Right lung (tissue), 5 donors: ENCODE measurements around the gene RPS25. TPM values are rescaled to one million over a fixed set of nuclear protein-coding genes. Genes with fewer than 3 reads are reported as not detected.
A peak's percentile ranks its signal among the peaks of the same experiment; 100 is the strongest.
"Not testable (repeated sequence)": the region's sequence is repeated elsewhere in the genome, so short reads cannot be mapped to it uniquely, and the experiment has no call there.

ENCODE experiments used
- DNase-seq, 2 donors: peaks; one replicate each; pipeline ENCODE4 v3.0.0-alpha.2; 2013
- polyA plus RNA-seq, 5 donors: library from polyadenylated mRNA; unstranded; fragments of 120-200 nt; gene quantifications; one replicate each; pipeline versions ENCODE4 v1.2.1 to v1.2.3, GENCODE V29; 2013; ENCODE audit warnings: inconsistent platforms in 1 of 5, low replicate concordance in 1 of 5; ENCODE audit not compliant: insufficient read length in 5 of 5, insufficient read depth in 1 of 5

RPS25 gene
- polyA plus RNA-seq, 5 donors, result 1,442 to 1,768 (median 1,521) TPM

- no peak for DNase-seq
These were observed 6.4 kb upstream of the RPS25 start for GRCh38 chr11:119024430-119025098.

GRCh38 chr11:119023741-119024140 is 5.6 kb upstream of the RPS25 start:
- no peak for DNase-seq

GRCh38 chr11:119021631-119022030 is 3.5 kb upstream of the RPS25 start:
- no peak for DNase-seq

DNA sequence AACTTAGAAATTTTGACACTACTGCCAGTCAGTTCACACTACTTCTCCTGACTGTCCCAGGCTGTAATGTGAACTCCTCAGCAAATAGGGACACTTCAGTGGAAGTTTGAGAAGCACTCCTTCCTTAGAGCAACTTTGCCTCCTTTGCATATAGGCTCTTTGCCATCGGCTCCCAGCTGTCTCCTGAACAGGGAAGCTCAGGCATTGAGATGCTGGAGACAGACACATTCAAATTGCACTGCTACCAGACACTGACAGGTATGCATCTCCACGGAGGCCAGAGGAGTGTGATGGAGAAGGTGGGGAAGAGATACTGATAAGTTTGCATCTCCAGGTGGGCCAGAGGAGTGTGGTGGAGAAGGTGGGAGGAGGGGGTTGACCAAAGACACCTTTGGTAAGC is 1.9 kb upstream of the RPS25 start:
- no peak for DNase-seq

- DNase-seq, result not testable (repeated sequence)
These were observed 766 bp downstream of the RPS25 start for GRCh38 chr11:119017377-119017776.

GRCh38 chr11:119016216-119017009 is 1.7 kb downstream of the RPS25 start:
- no peak for DNase-seq

- no peak for DNase-seq
These were observed 3.0 kb downstream of the RPS25 start for GRCh38 chr11:119015054-119015611.

DNA sequence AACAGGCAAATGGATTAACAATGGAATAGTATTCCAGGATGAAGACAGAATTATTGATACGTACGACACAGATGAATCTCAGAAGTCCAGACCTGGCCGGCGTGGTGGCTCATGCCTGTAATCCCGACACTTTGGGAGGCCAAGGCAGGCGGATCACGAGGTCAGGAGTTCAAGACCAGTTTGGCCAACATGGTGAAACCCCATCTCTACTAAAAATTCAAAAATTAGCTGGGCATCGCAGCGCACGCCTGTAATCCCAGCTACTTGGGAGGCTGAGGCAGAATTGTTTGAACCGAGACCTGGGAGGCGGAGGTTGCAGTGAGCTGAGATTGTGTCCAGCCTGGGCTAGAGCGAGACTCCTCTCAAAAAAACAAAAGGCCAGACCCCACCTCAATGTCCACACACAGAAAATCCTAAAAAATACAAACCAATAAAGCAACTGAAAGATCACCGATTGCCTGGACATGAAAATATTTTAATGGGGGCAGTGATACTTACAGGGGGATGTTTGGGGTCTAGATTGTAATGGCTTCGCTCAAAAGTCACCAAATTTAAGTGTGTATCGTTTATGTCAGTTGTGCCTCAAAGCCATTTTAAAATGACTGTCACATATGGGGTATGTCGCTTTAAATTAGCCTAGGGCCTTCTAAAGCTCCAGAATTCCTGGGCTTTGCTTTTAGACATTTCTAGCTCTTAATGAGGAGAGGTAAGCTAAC is 3.8 kb downstream of the RPS25 start:
- no peak for DNase-seq

GRCh38 chr11:119012629-119013170 is 5.4 kb downstream of the RPS25 start:
- DNase-seq, result no peak

DNA sequence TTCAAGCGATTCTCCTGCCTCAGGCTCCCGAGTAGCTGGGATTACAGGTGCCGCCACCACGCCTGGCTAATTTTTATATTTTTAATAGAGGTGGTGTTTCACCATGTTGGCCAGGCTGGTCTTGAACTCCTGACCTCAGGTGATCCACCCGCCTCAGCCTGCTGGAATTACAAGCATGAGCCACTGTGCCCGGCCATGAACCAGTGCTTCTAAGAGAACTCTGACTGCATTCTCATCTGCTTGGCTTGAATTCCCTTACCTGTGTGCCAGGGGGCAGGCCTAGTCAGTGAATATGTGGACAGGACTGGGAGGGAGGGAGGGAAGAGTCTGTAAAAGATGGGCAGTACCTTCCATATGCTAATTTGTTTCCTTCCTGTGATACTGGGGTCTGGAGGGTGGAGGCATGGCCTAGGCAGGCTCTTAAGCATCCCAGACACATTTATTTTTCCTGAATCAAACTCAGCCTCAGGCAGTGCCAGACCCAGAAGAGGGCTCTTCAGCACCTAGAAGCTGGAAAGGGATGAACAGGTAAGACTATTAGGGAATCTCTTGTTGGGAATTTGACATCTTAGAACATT is 6.6 kb downstream of the RPS25 start:
- no peak for DNase-seq

GRCh38 chr11:119006656-119007055 is 11.5 kb downstream of the RPS25 start:
- DNase-seq, result no peak

DNA sequence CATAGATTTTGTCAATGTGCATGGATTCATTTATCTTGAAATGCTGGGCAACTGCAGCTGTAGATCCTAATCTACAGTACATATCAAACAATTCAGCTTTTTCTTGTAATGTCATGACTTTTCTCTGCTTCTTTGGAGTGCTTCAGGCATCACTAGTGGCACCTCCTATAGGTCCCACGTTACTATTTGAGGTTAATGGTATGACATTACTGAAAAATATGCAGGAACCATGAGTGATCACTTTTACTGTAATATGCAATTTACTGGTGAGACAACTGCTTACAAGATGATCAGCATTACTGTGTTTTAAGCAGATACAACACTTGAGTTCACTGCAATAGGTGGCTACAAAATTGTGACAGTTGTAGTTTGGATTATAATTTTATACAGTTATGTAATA is 17.2 kb downstream of the RPS25 start:
- DNase-seq, result no peak

DNA sequence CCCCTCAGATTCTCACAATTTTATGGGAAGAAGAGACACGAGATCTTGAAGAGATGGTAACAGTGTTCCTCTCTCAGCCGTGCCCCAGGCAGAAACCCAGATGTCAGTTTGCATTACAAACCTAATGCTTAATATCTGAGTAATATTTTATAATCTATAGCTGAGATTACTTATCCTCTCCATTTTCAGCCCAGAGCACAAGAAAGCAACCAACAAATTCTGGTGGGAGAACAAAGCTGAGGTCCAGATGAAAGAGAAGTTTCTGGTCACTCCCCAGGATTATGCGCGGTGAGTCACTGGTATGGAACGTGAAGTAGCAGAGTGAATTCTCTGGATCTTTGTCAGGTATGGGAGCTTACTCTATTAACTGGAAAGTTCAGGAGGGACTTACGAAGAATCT is 19.3 kb downstream of the RPS25 start:
- DNase-seq, result no peak

DNA sequence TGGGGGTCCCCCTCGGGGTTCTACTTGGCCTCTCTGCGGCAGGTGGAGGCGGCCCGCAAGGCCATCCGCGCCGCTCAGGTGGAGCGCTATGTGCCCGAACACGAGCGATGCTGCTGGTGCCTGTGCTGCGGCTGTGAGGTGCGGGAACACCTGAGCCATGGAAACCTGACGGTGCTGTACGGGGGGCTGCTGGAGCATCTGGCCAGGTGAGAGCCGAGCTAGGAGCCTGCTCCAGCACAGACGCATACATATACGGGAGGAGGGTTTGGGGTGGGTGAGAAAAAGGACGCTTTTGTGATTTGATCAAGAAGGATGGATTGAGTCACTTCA is 19.8 kb downstream of the RPS25 start:
- no peak for DNase-seq

GRCh38 chr11:118997627-118998387 is 20.3 kb downstream of the RPS25 start, which contains the start of gene CENATAC:
TSS of gene CENATAC (plus strand) at chr11:118998138. CDS start at chr11:118998198, 60 bp downstream.
- DNase-seq, result peak; percentile 88 to 89

DNA sequence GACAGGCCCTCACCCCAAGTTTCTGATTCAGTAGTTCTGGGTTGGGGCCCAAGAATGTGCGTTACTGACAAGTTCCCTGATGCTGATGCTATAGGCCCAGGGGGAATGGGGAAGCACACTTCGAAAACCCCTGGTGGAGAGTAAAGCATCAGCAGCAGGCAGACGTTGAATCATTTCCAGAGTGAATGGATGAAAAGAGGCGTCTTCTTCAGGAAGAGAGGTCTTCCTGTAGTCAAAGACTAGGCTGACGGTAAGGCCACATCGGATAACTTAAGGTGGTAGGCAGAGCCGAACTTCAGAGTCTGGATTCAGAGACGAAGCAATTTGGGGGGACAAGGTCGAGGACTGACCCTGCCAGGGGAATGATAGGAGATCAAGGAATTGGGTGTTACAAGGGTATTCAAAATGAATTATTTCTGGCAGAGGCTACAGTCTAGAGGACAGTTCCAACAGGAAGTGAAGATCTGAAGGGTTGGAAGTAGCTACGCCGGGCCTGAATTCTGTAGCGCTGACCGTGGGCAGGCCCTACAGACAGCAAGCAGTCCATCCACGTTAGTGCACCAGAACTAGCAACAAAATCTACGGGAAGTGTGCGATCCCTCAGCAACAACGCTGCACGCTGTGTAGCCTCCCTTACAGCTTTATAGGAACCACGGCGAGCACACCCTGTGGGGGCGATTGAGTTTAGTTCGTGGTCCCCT is 21.1 kb downstream of the RPS25 start:
- DNase-seq, result peak in 1 of 2 donors; percentile 10

- DNase-seq, result not testable (repeated sequence)
These were observed 26.6 kb downstream of the RPS25 start for GRCh38 chr11:118991486-118992038.

DNA sequence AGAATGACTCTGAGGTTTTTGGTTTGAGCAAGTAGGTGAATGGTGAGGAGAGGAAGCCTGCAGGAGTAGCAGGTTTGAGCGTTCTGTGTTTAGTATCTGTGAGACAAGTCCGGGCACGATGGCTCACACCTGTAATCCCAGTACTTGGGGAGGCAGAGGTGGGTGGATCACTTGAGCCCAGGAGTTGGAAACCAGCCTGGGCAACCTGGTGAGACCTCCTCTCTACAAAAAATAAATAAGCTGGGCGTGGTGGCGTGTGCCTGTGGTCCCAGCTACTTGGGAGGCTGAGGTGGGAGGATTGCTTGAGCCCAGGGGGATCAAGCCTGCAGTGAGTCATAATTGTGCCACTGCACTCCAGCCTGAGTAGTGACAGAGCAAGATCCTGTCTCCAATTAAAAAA is 29.9 kb downstream of the RPS25 start:
- no peak for DNase-seq

DNA sequence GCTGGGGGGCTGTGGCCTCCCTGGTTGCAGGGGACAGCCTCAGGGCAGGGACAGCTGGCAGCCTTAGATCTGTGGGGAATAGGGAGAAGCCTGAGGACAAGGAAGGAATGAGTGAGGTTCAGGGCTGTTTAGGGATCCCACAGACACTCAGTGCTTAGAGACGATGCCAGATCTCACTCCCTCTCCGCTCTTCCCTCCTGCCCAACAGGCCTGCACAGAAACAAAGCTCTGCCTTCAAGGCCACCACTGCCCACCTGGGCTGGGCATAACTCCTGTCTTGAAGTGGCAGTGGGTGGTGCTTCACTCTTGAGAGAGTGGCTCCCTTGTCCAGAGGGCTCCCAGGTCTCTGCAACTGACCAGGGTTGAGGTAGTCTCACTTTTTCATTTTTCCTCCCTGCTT is 33.3 kb downstream of the RPS25 start:
- no peak for DNase-seq

GRCh38 chr11:118984337-118984736 is 33.8 kb downstream of the RPS25 start:
- not testable (repeated sequence) for DNase-seq
